DND-41 (cell line): ENCODE data around the gene LRFN2.

Source experiments
- ATAC-seq: fragments of 200-7000 bp; cut with Tn5 transposase; 3 replicates; pipeline ENCODE4 v1.9.1; 2021; ENCODE audit warnings: low read depth; ENCODE audit not compliant: insufficient read depth
- DNase-seq: peaks from one replicate; pipeline ENCODE4 v3.0.0-alpha.2; 2020
- H2AFZ ChIP-seq: 2 replicates; pipeline ENCODE4 v1.6.0; 2012; ENCODE audit warnings: low read depth, low read length
- H3K27ac ChIP-seq: 2 replicates; pipeline ENCODE4 v1.5.1; 2012; ENCODE audit warnings: low read length, inconsistent platforms
- H3K27me3 ChIP-seq: fragments of 200-600 bp; sonication (generic); 2 replicates; pipeline ENCODE4 v1.6.0; 2012; ENCODE audit warnings: low read length, mild to moderate bottlenecking, inconsistent platforms; ENCODE audit not compliant: insufficient read depth, poor library complexity
- H3K36me3 ChIP-seq: 2 replicates; pipeline ENCODE4 v1.5.1; 2012; ENCODE audit warnings: low read length, inconsistent platforms; ENCODE audit not compliant: insufficient read depth
- H3K4me1 ChIP-seq: 2 replicates; pipeline ENCODE4 v1.5.1; 2012; ENCODE audit warnings: mild to moderate bottlenecking, low read length; ENCODE audit not compliant: insufficient read depth
- H3K4me2 ChIP-seq: 2 replicates; pipeline ENCODE4 v1.6.0; 2012; ENCODE audit warnings: mild to moderate bottlenecking, moderate library complexity, low read length, inconsistent platforms; ENCODE audit not compliant: insufficient read depth
- H3K4me3 ChIP-seq, 2 experiments: fragments of 200-600 bp in 1 of 2; shearing (Covaris generic) in 1 of 2; 2 replicates each; pipeline ENCODE4 v1.5.1; 2012 to 2016; ENCODE audit warnings: inconsistent platforms in 2 of 2, low read length in 2 of 2, mild to moderate bottlenecking in 2 of 2, low read depth in 1 of 2, moderate library complexity in 1 of 2
- H3K79me2 ChIP-seq: 2 replicates; pipeline ENCODE4 v1.6.0; 2012; ENCODE audit warnings: low read length, inconsistent platforms; ENCODE audit not compliant: insufficient read depth
- H3K9ac ChIP-seq: 2 replicates; pipeline ENCODE4 v1.6.0; 2012; ENCODE audit warnings: low read depth, mild to moderate bottlenecking, inconsistent platforms, low read length, moderate library complexity
- H3K9me3 ChIP-seq: 2 replicates; pipeline ENCODE4 v1.5.1; 2012; ENCODE audit warnings: low read length, moderate library complexity, mild to moderate bottlenecking, inconsistent platforms; ENCODE audit not compliant: insufficient read depth, severe bottlenecking
- H4K20me1 ChIP-seq: 2 replicates; pipeline ENCODE4 v1.6.0; 2012; ENCODE audit warnings: low read length; ENCODE audit not compliant: insufficient read depth
- CTCF ChIP-seq: IDR thresholded peaks from 2 replicates; pipeline ENCODE4 v1.5.1; 2012; ENCODE audit warnings: borderline replicate concordance, low read length, moderate library complexity, mild to moderate bottlenecking; ENCODE audit not compliant: poor library complexity, severe bottlenecking; ENCODE audit errors: extremely low read depth
- EZH2 ChIP-seq: IDR thresholded peaks from 3 replicates; pipeline ENCODE4 v1.6.1; 2012; ENCODE audit warnings: borderline replicate concordance, low read depth, mild to moderate bottlenecking, moderate library complexity, low read length, inconsistent platforms; ENCODE audit not compliant: severe bottlenecking

The LRFN2 gene

GRCh38 chr6:40395698-40396076 is 191.5 kb downstream of the LRFN2 start:
- Histone ChIP-seq H3K79me2 (no peaks in the 10 kb centered on the region), H2AFZ (no peak overlapping the region), H3K36me3 (no peaks in the 10 kb centered on the region), H3K4me2 (no peak overlapping the region), H4K20me1 (no peaks in the 10 kb centered on the region), H3K4me3 (no peak overlapping the region), H3K4me1 (peaks cover 9% of the 10 kb centered on the region), H3K27me3 (no peaks in the 10 kb centered on the region), H3K9ac (no peak overlapping the region), H3K9me3 (no peaks in the 10 kb centered on the region), H3K27ac (no peak overlapping the region)
- ATAC-seq = no peak
- no peak for TF ChIP-seq CTCF
- no peak for TF ChIP-seq EZH2
- DNase-seq = no peak

DNA sequence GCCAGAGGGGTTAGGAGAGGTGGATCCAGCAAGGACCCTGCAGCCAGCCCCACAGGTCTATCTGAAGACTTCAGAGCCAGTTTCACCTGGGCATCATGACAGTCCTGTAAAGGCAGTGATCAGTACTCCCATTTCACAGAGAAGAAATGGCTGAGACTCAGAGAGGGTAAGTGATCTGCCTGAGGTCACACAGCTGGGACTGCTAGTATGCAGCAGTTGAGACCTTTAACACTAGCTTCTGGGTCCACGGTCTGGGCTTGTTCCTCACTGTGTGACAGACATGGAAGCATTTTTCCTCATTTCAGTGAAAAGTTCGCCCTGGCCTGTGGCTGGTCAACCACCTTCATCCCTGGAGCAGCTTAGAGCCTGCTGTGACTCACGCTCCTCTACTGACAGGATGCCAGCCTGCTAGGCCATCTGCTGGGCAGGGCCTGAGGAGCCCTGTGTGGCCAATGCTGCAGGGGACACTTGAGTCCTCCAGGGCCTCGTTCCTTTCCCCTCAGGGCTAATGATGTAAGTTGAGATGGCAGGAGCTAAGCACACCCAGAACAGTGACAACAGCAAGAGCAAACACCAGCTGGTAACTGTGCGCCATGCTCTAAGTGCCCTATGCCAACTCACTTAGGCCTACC is 192.0 kb downstream of the LRFN2 start:
- H3K27me3 ChIP-seq = no peaks in the 10 kb centered on the region
- H3K27ac ChIP-seq = no peak overlapping the region
- DNase-seq (no peak), ATAC-seq (no peak)
- TF ChIP-seq EZH2 (no peak), CTCF (no peak)
- no peak overlapping the region for H3K4me3 ChIP-seq
- peaks cover 14% of the 10 kb centered on the region for H3K4me1 ChIP-seq
- no peaks in the 10 kb centered on the region for H4K20me1 ChIP-seq
- H3K9ac ChIP-seq = no peak overlapping the region
- no peaks in the 10 kb centered on the region for H3K9me3 ChIP-seq
- H2AFZ ChIP-seq = no peak overlapping the region
- H3K79me2 ChIP-seq = no peaks in the 10 kb centered on the region
- no peaks in the 10 kb centered on the region for H3K36me3 ChIP-seq
- H3K4me2 ChIP-seq = no peak overlapping the region

DNA sequence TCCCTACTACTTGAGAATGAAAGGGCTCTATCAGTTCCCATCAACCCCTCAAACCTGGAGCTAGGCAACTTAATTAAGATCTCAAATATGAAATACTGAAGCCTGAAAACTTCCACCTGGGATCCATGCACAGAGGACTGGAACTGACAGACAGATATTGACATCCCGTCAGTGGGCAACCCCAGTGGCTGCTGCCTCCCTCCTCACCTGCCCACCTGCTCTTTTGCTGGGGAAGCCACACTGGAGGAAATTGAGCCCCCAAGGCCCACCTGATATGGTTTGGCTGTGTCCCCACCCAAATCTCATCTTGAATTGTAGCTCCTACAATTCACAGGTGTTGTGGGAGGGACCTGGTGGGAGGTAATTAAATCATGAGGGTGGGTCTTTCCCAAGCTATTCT is 192.8 kb downstream of the LRFN2 start:
- ATAC-seq (no peak), DNase-seq (no peak)
- Histone ChIP-seq H3K79me2 (no peaks in the 10 kb centered on the region), H3K4me3 (no peak overlapping the region), H3K36me3 (no peaks in the 10 kb centered on the region), H3K4me1 (peaks cover 22% of the 10 kb centered on the region), H3K27me3 (no peaks in the 10 kb centered on the region), H4K20me1 (no peaks in the 10 kb centered on the region), H3K4me2 (no peak overlapping the region), H3K27ac (no peak overlapping the region), H2AFZ (no peak overlapping the region), H3K9ac (no peak overlapping the region), H3K9me3 (no peaks in the 10 kb centered on the region)
- TF ChIP-seq EZH2 = no peak
- no peak for TF ChIP-seq CTCF

- H4K20me1 ChIP-seq = no peaks in the 10 kb centered on the region
- no peak overlapping the region for H3K4me2 ChIP-seq
- no peak overlapping the region for H3K9ac ChIP-seq
- H3K4me3 ChIP-seq = no peak overlapping the region
- H3K79me2 ChIP-seq = no peaks in the 10 kb centered on the region
- ATAC-seq (no peak), DNase-seq (no peak)
- no peaks in the 10 kb centered on the region for H3K36me3 ChIP-seq
- no peak overlapping the region for H3K27ac ChIP-seq
- H2AFZ ChIP-seq = no peak overlapping the region
- H3K4me1 ChIP-seq = peaks cover 30% of the 10 kb centered on the region
- H3K27me3 ChIP-seq = no peaks in the 10 kb centered on the region
- TF ChIP-seq EZH2 = no peak
- no peaks in the 10 kb centered on the region for H3K9me3 ChIP-seq
Observed at GRCh38 chr6:40393641-40394040, 193.5 kb downstream of the LRFN2 start.
